Aorta (tissue), 5 donors: Measurements from ENCODE around the gene ABCA8. TPM values are rescaled to one million over a fixed set of nuclear protein-coding genes. Genes with fewer than 3 reads are reported as not detected.
"Not testable (repeated sequence)": the region's sequence is repeated elsewhere in the genome, so short reads cannot be mapped to it uniquely, and the experiment has no call there.

Experiments
- ATAC-seq: fragments of 200-7000 bp; cut with Tn5 transposase; one replicate; pipeline ENCODE4 v1.9.1; 2022; ENCODE audit warnings: moderate library complexity; ENCODE audit not compliant: low FRiP score
- DNase-seq, 2 donors: peaks; one replicate each; pipeline ENCODE4 v3.0.0-alpha.2; 2020
- H3K27ac ChIP-seq, 2 donors: one replicate each; pipeline ENCODE4 v1.5.1; 2013; ENCODE audit warnings: low read length in 2 of 2, mild to moderate bottlenecking in 2 of 2, moderate library complexity in 2 of 2, control low read depth in 1 of 2, inconsistent platforms in 1 of 2, low read depth in 1 of 2
- H3K27me3 ChIP-seq, 2 donors: one replicate each; pipeline ENCODE4 v1.6.1; 2013; ENCODE audit warnings: control low read depth in 1 of 2, low read length in 1 of 2, mild to moderate bottlenecking in 1 of 2, moderate library complexity in 1 of 2; ENCODE audit not compliant: insufficient read depth in 2 of 2, control insufficient read depth in 1 of 2
- H3K36me3 ChIP-seq, 2 donors: one replicate each; pipeline ENCODE4 v1.6.1; 2013; ENCODE audit warnings: control low read depth in 1 of 2, low read length in 1 of 2, mild to moderate bottlenecking in 1 of 2; ENCODE audit not compliant: insufficient read depth in 2 of 2, control insufficient read depth in 1 of 2
- H3K4me1 ChIP-seq, 2 donors: one replicate each; pipeline ENCODE4 v1.6.1; 2013; ENCODE audit warnings: low read length in 2 of 2, control low read depth in 1 of 2, mild to moderate bottlenecking in 1 of 2, moderate library complexity in 1 of 2; ENCODE audit not compliant: insufficient read depth in 2 of 2, control insufficient read depth in 1 of 2
- H3K4me3 ChIP-seq, 2 donors: one replicate each; pipeline ENCODE4 v1.5.1; 2013; ENCODE audit warnings: low read length in 2 of 2, control low read depth in 1 of 2, mild to moderate bottlenecking in 1 of 2
- H3K9me3 ChIP-seq: one replicate; pipeline ENCODE4 v1.6.1; 2013; ENCODE audit warnings: mild to moderate bottlenecking, low read length; ENCODE audit not compliant: control insufficient read depth
- WGBS, 2 donors: extraction: QIAGEN DNeasy Blood & Tissue Kit; methylation state at CpG; one replicate each; pipeline ENCODE4 v1.1.7; 2013; 5-methylcytosine and 5-hydroxymethylcytosine counted together
- intact Hi-C, 2 donors: fragments of 100-400 bp; cut with DNase I; formaldehyde crosslinking; loops; one replicate each; pipeline versions ENCODE4 v1.14.2 to v1.15.0; 2022
- polyA plus RNA-seq, 2 donors: library from polyadenylated mRNA; stranded (reverse); fragments of 200-250 nt; gene quantifications; one replicate each; pipeline ENCODE4 v1.2.3, GENCODE V29; 2013
- total RNA-seq, 2 donors: library from RNA; stranded (reverse); fragmentation: NEBNext Ultra II Directional; extraction: Animal tissue kit (Norgen Biotek cat#: 25700); gene quantifications; one replicate each; pipeline ENCODE4 v1.2.1, GENCODE V29; 2021
- donor health status: healthy with polysubstance abuse.
- donor health status: Bipolar disorder and iron deficiency.
- donor health status: DM: no; HTN: no; CAD: no.
- donor health status: DM: no; HTN: no; CAD: no.
- donor health status: DM: yes; HTN: yes; CAD: no.

ABCA8 gene
- total and polyA plus RNA-seq, 4 donors = 0.88 to 292 (median 58.5) TPM

DNA sequence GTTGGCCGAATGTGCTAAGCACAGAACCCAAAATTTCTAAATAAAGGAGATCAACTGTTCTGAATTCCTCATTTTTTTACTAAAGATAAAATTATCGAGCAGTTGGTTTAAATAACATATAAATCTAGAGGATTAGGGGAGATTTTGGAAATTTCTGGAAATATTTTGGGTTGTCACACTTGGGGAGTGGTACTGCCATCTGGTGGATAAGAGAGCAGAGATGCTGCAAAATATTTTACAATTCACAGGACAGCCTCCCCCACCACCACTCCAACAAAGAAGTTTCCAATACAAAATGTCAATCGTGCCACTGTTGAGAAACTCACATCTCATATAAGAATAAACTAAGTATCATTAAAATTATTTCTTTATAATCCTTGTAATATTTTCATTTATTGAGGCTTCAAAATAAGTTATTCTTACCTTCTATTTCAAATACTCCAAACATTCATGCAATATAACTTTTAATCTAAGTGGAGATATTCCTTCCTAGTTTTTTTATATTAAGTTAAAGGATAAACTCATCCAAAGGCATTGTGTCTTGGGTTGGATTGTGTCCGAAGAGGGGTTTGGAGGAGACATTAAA is 17.0 kb upstream of the ABCA8 start:
- DNase-seq (no peak), ATAC-seq (no peak)
- no peaks in the 10 kb centered on the region for H3K36me3 ChIP-seq
- no peaks in the 10 kb centered on the region for H3K4me1 ChIP-seq
- H3K9me3 ChIP-seq = no peaks in the 10 kb centered on the region
- intact Hi-C loops = loop anchor here (5.0 kb wide), 1 partner anchor 195 kb away; no protein-coding TSS in a partner anchor
- H3K27me3 ChIP-seq = no peaks in the 10 kb centered on the region
- H3K4me3 ChIP-seq = no peak overlapping the region
- WGBS, 2 donors = 47 to 48% methylated on average over 4 of the region's 4 CpGs
- no peak overlapping the region for H3K27ac ChIP-seq

DNA sequence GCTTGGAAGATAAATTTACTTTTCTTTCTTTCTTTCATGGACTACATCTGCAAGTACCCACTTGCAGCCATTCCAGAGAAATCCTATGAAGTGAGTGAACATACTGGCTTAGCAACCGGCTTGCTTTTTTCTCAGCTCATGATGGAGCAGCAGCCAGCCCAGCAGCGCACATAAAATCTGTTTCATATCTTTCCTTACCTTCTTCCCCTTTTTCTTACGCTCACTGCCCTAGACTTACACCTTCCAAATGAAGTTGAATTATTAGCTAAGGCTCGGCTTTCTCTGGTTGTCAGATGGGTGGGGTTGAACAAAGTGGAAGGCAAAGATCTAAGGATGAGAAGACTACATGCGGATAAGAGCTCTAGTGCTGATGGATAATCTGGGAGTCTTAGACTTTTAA is 13.9 kb upstream of the ABCA8 start:
- no peak overlapping the region for H3K4me3 ChIP-seq
- H3K4me1 ChIP-seq = no peaks in the 10 kb centered on the region
- DNase-seq (no peak), ATAC-seq (no peak)
- no peak overlapping the region for H3K27ac ChIP-seq
- intact Hi-C loops = loop anchor here in 1 of 2 donors (10.0 kb wide), 1 partner anchor 276 kb away; no protein-coding TSS in a partner anchor
- H3K27me3 ChIP-seq = no peaks in the 10 kb centered on the region
- no peaks in the 10 kb centered on the region for H3K36me3 ChIP-seq
- 85 to 87% methylated on average over 5 of the region's 5 CpGs for WGBS, 2 donors
- H3K9me3 ChIP-seq = no peaks in the 10 kb centered on the region

DNA sequence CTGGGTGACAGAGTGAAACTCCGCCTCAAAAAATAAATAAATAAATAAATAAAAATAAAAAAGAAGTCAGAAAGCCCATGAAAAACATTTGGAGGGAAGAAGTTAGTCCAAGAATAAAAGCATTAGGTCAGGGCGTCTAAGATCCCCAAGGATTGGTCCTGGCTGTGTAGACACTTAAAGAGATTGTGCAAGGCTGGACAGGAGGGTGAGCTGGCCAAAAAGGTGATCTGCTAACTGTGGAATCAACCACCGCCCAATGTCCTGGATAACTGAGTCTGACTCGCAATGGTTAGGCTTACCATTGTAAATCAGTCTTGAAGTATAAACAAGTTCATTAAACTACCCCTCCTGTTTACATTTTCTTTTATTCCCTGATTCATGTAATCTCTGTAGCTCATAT is 8.8 kb upstream of the ABCA8 start:
- Histone ChIP-seq H3K4me1 (no peaks in the 10 kb centered on the region), H3K27me3 (no peaks in the 10 kb centered on the region), H3K36me3 (no peaks in the 10 kb centered on the region), H3K4me3 (no peak overlapping the region), H3K27ac (no peak overlapping the region), H3K9me3 (no peaks in the 10 kb centered on the region)
- 93 to 96% methylated on average over 4 of the region's 4 CpGs for WGBS, 2 donors
- no peak for DNase-seq
- ATAC-seq = no peak
- intact Hi-C loops = loop anchor here in 1 of 2 donors (10.0 kb wide), 1 partner anchor 281 kb away; no protein-coding TSS in a partner anchor

DNA sequence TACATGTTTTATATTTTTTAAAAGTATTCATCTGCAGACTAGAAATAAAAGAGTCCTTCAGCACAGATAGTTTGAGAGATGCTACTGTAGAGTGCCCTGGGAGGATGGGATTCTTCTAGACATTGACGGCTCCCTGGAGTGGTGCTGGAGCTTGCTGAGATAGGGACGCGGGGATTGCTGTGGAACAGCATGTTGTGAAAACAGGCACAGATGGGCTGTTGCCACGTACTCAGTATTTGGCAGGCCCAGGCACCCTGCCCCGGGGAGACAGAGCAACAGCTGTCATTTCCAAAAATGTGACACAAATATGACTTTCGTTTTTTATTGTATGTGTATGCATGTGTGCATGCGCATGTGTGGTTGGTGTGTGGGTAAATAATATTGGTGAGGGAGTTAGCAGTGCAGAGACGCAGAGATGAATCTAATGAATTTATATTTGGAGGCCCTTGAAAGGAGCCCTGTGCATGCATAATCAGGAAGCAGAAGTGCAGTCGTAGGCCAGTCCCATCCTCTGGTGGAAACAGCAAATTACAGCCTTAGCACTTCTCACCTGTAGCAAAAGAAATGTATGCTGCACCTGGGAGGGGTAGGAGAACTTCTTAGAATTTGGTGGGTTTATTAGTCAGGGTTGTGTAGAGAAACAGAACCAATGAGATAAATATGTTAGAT is 6.2 kb upstream of the ABCA8 start:
- Histone ChIP-seq H3K27ac (no peak overlapping the region), H3K36me3 (no peaks in the 10 kb centered on the region), H3K9me3 (no peaks in the 10 kb centered on the region), H3K4me1 (no peaks in the 10 kb centered on the region), H3K27me3 (no peaks in the 10 kb centered on the region), H3K4me3 (no peak overlapping the region)
- intact Hi-C loops = loop anchor here in 1 of 2 donors (10.0 kb wide), 1 partner anchor 283 kb away; no protein-coding TSS in a partner anchor
- 30 to 34% methylated on average over 9 of the region's 9 CpGs for WGBS, 2 donors
- DNase-seq = no peak
- no peak for ATAC-seq

DNA sequence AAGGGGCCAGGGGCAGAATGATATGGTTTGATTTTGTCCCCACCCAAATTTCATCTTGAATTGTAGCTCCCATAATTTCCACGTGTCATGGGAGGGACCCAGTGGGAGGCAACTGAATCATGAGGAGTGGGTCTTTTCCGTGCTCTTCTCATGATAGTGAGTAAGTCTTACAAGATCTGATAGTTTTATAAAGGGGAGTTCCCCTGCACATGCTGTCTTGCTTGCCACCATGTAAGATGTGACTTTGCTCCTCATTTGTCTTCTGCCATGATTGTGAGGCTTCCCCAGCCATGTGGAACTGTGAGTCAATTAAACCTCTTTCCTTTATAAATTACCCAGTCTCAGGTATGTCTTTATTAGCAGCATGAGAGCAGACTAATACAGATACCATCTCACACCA is 3.9 kb upstream of the ABCA8 start:
- H3K9me3 ChIP-seq, ATAC-seq, H3K4me1 ChIP-seq, H3K36me3 ChIP-seq, H3K27ac ChIP-seq, intact Hi-C loops, DNase-seq, H3K4me3 ChIP-seq, H3K27me3 ChIP-seq: not testable (repeated sequence)
- WGBS, 2 donors = 95 to 98% methylated on average over 2 of the region's 2 CpGs

DNA sequence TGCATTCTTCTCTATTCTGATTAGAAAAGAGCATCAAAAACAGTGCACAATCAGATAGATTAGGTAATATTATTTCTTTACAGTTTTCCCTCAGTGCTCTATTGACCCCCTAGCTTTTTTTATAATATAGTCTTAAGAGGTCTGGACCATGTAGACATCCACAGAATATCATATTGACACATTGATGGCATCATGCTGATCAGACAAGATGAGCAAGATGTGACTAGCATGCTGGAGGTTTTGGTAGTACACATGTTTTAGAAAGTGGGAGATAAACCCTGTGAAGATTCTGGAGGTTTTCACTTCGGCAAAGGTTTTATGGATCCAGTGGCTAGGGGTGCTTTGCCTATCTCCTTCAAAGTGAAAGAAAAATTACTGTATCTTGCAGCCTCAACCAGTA is 2.8 kb upstream of the ABCA8 start:
- Histone ChIP-seq H3K27me3 (no peaks in the 10 kb centered on the region), H3K27ac (no peak overlapping the region), H3K4me3 (no peak overlapping the region), H3K4me1 (no peaks in the 10 kb centered on the region), H3K36me3 (no peaks in the 10 kb centered on the region), H3K9me3 (no peaks in the 10 kb centered on the region)
- ATAC-seq = no peak
- intact Hi-C loops = no loop called here
- no peak for DNase-seq
- 96 to 98% methylated on average over 1 of the region's 1 CpG for WGBS, 2 donors

DNA sequence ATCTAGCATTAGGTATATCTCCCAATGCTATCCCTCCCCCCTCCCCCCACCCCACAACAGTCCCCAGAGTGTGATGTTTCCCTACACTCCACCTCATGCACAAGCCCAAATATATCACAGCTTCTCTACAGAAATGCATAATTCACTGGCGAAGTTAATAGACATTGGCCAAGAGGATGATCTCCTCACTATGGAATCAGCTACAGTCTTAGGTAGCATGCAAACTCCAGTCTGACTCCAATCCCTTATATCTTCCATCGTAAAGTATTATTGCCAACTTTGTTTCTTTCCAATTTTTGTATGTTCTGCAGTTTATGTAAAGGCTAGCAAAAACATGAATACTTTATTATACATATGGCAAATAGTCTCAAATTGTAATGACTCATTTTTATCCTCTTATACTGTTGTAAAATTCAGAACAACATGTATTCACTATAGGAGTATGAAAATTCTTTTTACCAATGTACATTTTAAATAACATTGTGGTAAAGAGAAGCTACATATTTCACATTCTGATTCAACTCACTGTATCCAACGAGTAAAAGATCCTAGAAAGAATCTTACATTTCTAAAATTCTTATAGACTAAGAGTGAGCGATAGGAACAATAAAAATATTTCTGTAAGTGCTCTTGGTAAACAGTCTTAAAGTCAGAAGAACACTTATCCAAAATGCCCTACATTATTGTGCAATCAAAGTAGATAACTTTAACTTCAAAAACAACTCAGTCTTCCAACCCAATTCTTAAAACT is 871 bp downstream of the ABCA8 start:
- DNase-seq (no peak), ATAC-seq (no peak)
- no peaks in the 10 kb centered on the region for H3K4me1 ChIP-seq
- H3K36me3 ChIP-seq = no peaks in the 10 kb centered on the region
- 17% methylated on average over 4 of the region's 4 CpGs for WGBS, 2 donors
- no peaks in the 10 kb centered on the region for H3K27me3 ChIP-seq
- no peaks in the 10 kb centered on the region for H3K9me3 ChIP-seq
- no peak overlapping the region for H3K27ac ChIP-seq
- intact Hi-C loops = no loop called here
- H3K4me3 ChIP-seq = no peak overlapping the region

DNA sequence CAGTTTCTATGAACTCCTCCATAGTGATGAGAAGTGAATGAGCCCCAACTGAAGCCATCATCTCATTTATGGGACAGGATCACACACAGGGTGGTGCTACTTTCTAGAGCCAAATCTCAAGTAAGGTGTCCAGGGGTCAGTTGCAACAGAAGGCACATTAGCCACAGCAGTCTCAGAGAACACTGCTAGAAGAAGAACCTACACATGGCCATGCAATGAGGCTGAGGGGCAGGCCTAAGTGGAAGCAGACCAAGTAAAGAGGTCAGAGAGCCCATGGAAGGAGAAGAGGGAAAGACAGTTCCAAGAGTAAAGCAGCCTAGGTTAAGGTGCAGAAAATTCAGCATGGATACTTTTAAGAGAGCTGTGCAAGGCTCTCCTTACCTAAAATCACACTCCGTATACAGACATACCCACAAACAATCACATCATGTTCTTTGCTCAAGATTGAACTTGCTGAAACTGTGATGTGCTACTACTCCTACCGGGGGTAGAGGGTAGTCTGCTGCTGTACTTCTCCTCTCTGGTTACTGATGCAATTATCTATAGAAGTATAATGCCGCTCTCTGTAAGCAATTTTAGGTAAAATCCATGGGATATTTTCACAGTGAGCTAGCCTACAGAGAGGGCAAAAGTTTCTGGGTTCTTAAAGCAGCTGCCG is 1.7 kb downstream of the ABCA8 start:
- Histone ChIP-seq H3K27me3 (no peaks in the 10 kb centered on the region), H3K4me3 (no peak overlapping the region), H3K36me3 (no peaks in the 10 kb centered on the region), H3K27ac (no peak overlapping the region), H3K9me3 (no peaks in the 10 kb centered on the region), H3K4me1 (no peaks in the 10 kb centered on the region)
- WGBS, 2 donors = 85 to 88% methylated on average over 4 of the region's 4 CpGs
- ATAC-seq (peak; percentile 52), DNase-seq (no peak)
- intact Hi-C loops = no loop called here
